Activated naive CD4-positive, alpha-beta T cell treated with anti-CD3 and anti-CD28 coated beads, Interleukin-2, amount 50 U/mL, for 72 hours (primary cell): ENCODE measurements around the gene RASA2. TPM values are rescaled to one million over a fixed set of nuclear protein-coding genes. Genes with fewer than 3 reads are reported as not detected.

Experiments used
- ATAC-seq, 2 donors: fragments of 150-1000 bp; cut with Tn5 transposase; 2 replicates each; pipeline ENCODE4 v1.10.0; 2021; ENCODE audit warnings: mild to moderate bottlenecking in 2 of 2, moderate library complexity in 2 of 2
- DNase-seq, 2 donors: peaks; one replicate each; pipeline ENCODE4 v3.0.0; 2021 to 2022; ENCODE audit warnings: low spot score in 2 of 2
- H3K27ac Mint-ChIP-seq, 2 donors: one replicate each; pipeline ENCODE4 v1.8.0; 2022; ENCODE audit warnings: mild to moderate bottlenecking in 2 of 2, mixed read lengths in 2 of 2
- H3K36me3 Mint-ChIP-seq, 2 donors: one replicate each; pipeline ENCODE4 v1.8.0; 2022; ENCODE audit warnings: mixed read lengths in 2 of 2
- H3K9me3 Mint-ChIP-seq, 2 donors: one replicate each; pipeline ENCODE4 v1.8.0; 2022; ENCODE audit warnings: mixed read lengths in 2 of 2
- total RNA-seq, 2 donors: library from RNA; stranded (reverse); gene quantifications; one replicate each; pipeline ENCODE4 v1.2.3, GENCODE V29; 2022

RASA2 gene
- total RNA-seq, 2 donors from 2014 or later, result 27.1 to 31.1 TPM

- Mint-ChIP-seq H3K27ac (no peak overlapping the region), H3K9me3 (peaks cover 3 to 11% of the 10 kb centered on the region in 2 donors), H3K36me3 (peaks cover 15 to 52% of the 10 kb centered on the region in 2 donors)
- ATAC-seq, result no peak
- DNase-seq, result no peak
These were observed 51.0 kb downstream of the RASA2 start for GRCh38 chr3:141537856-141538255.

- H3K36me3 Mint-ChIP-seq, result peaks cover 15 to 53% of the 10 kb centered on the region in 2 donors
- no peak for ATAC-seq
- H3K27ac Mint-ChIP-seq, result no peak overlapping the region
- no peak for DNase-seq
- H3K9me3 Mint-ChIP-seq, result peaks cover 3 to 11% of the 10 kb centered on the region in 2 donors
These were observed 51.9 kb downstream of the RASA2 start for GRCh38 chr3:141538568-141539240.

- ATAC-seq (no peak), DNase-seq (no peak)
- peaks cover 3 to 20% of the 10 kb centered on the region in 2 donors for H3K9me3 Mint-ChIP-seq
- peaks cover 22 to 56% of the 10 kb centered on the region in 2 donors for H3K36me3 Mint-ChIP-seq
- no peak overlapping the region for H3K27ac Mint-ChIP-seq
These were observed 52.8 kb downstream of the RASA2 start for GRCh38 chr3:141539431-141540187.

- Mint-ChIP-seq H3K27ac (peak overlapping the region in 1 of 2 donors; percentile 9), H3K9me3 (peaks cover under 1 to 23% of the 10 kb centered on the region in 2 donors), H3K36me3 (peaks cover 24 to 59% of the 10 kb centered on the region in 2 donors)
- DNase-seq, result no peak
- ATAC-seq, result no peak
These were observed 53.7 kb downstream of the RASA2 start for GRCh38 chr3:141540531-141540930.

DNA sequence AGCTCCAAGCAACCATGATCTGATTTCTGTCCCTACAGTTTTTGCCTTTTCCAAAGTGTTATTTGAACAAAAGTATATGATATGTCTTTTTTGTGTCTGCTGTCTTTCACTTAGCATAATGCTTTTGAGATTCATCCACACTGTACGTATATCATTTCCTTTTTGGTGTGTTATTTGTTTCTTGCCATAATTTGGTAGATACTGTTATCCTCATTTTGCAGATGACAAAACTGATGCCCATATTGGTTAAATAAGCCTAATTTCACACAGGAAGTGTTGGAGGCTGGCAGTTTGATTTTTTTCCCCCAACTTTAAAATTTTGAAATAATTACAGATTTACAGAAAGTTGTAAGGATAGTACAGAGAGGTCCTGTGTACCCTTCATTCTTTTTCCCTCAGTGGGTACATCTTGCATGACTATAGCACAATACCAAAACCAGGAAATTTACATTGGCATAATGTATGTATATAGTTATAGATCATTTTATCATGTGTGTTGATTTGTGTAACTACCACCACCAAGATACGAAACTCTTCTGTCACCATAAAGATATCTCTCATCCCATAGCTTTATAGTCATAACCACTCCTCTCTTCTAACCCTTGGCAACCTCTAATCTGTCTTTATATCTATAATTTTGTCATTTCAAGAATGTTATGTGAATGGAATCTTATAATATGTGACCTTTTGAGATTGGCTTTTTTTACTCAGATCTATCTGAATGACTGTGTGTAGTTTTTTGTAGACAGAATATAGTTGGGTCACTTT is 55.6 kb downstream of the RASA2 start:
- H3K36me3 Mint-ChIP-seq, result peaks cover 36 to 59% of the 10 kb centered on the region in 2 donors
- ATAC-seq, result peak; percentile 97 to 98

GRCh38 chr3:141542989-141543388 is 56.2 kb downstream of the RASA2 start:
- Mint-ChIP-seq H3K9me3 (peaks cover 0 to 34% of the 10 kb centered on the region in 2 donors), H3K36me3 (peaks cover 42 to 65% of the 10 kb centered on the region in 2 donors), H3K27ac (peak overlapping the region; percentile 87 to 95)
- DNase-seq, result no peak
- no peak for ATAC-seq

More for the DNA sequence above, 55.6 kb downstream of the RASA2 start:
- peak overlapping the region; percentile 87 to 95 for H3K27ac Mint-ChIP-seq
- H3K9me3 Mint-ChIP-seq, result peaks cover 0 to 28% of the 10 kb centered on the region in 2 donors
- no peak for DNase-seq

DNA sequence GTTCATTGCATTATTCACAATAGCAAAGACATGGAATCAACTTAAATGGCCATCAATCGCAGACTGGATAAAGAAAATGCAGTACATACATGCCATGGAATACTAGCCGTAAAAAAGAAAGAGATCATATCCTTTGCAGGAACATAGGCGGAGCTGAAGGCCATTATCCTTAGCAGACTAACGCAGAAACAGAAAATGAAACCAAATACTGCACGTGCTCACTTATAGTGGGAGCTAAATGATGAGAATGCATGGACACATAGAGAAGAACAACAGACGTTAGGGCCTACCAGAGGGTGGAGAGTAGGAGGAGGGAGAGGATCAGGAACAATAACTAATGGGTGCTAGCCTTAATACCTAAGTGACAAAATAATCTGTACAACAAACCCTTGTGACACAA is 57.9 kb downstream of the RASA2 start:
- Mint-ChIP-seq H3K36me3 (peaks cover 52 to 79% of the 10 kb centered on the region in 2 donors), H3K9me3 (peaks cover 0 to 45% of the 10 kb centered on the region in 2 donors)
- no peak for DNase-seq

GRCh38 chr3:141546081-141546480 is 59.3 kb downstream of the RASA2 start:
- ATAC-seq (no peak), DNase-seq (no peak)
- Mint-ChIP-seq H3K27ac (peak overlapping the region in 1 of 2 donors; percentile 2), H3K9me3 (peaks cover 0 to 49% of the 10 kb centered on the region in 2 donors), H3K36me3 (peaks cover 57 to 87% of the 10 kb centered on the region in 2 donors)

More for the DNA sequence above, 57.9 kb downstream of the RASA2 start:
- H3K27ac Mint-ChIP-seq, result peak overlapping the region; percentile 87 to 95
- peak in 1 of 2 donors; percentile 13 for ATAC-seq

- ATAC-seq (no peak), DNase-seq (no peak)
- Mint-ChIP-seq H3K27ac (no peak overlapping the region), H3K9me3 (peaks cover 0 to 49% of the 10 kb centered on the region in 2 donors), H3K36me3 (peaks cover 57 to 86% of the 10 kb centered on the region in 2 donors)
These were observed 59.8 kb downstream of the RASA2 start for GRCh38 chr3:141546586-141546985.

DNA sequence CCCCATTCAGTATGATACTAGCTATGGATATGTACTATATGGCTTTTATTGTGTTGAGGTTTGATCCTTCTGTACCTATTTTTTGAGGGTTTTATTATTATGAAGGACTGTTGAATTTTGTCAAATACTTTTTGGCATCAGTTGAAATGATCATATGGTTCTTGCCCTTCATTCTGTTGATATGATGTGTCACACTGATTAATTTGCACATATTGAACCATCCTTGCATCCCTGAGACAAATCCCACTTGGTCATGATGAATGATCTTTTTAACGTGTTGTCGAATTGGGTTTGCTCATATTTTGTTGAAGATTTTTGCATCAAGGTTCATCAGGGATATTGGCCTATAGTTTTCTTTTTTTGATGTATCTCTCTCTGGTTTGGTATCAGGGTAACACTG is 61.0 kb downstream of the RASA2 start:
- Mint-ChIP-seq H3K36me3 (peaks cover 51 to 79% of the 10 kb centered on the region in 2 donors), H3K27ac (no peak overlapping the region), H3K9me3 (peaks cover 0 to 49% of the 10 kb centered on the region in 2 donors)
- no peak for ATAC-seq
- no peak for DNase-seq

- Mint-ChIP-seq H3K27ac (peak overlapping the region; percentile 53 to 85), H3K36me3 (peaks cover 33 to 47% of the 10 kb centered on the region in 2 donors), H3K9me3 (peaks cover 0 to 28% of the 10 kb centered on the region in 2 donors)
- no peak for DNase-seq
- no peak for ATAC-seq
These were observed 64.3 kb downstream of the RASA2 start for GRCh38 chr3:141550926-141551665.

DNA sequence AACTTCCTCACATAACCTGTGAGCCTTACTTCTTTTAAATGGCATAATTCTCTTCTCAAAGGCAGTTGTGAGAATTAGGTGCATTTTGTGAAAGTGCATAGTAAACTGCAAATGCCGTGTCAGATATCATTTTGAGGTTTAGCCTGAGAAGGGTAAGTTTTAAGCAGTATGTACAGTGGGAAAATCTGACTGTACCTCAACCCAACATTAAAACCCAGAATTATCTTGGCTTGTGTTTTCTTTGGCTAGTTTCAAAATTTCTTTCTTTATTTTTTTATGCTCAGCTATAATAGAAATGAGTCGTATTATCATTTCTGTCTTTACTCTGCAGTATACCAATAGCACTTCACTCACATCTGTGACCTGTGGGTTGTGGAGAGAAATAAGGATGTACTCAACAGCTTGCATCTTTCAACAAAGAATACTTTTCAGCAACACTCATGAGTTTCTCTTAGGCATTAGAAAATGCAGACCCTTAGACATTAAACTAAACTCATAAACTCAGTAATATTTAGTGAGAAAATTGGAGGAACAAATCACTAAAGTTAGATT is 65.7 kb downstream of the RASA2 start:
- H3K9me3 Mint-ChIP-seq, result peaks cover 0 to 20% of the 10 kb centered on the region in 2 donors
- no peak for DNase-seq

GRCh38 chr3:141553055-141553454 is 66.2 kb downstream of the RASA2 start:
- Mint-ChIP-seq H3K9me3 (peaks cover 0 to 15% of the 10 kb centered on the region in 2 donors), H3K36me3 (peaks cover 14 to 28% of the 10 kb centered on the region in 2 donors), H3K27ac (peak overlapping the region; percentile 29 to 84)

More for the DNA sequence above, 65.7 kb downstream of the RASA2 start:
- H3K36me3 Mint-ChIP-seq, result peaks cover 20 to 33% of the 10 kb centered on the region in 2 donors
- ATAC-seq, result peak; percentile 52 to 76
- H3K27ac Mint-ChIP-seq, result peak overlapping the region; percentile 29 to 84

DNA sequence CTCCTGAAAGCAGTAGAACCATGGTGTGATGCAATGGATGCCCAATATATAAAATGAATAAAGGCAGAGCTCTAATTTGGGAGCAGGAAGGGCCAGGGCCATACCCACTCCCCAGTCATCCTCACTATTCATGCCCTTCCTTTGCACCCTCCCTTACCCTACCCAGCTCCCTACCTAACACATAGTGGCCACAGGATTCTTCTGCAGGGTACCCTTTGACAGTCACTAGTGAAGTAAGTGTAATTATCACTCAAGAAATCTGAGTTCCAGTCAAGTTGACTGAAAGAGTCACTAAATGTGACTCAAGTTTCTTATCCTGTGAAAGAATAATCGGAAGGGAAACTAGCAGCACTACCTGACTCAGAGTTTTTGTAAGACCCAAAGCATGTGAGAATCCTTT is 69.2 kb downstream of the RASA2 start:
- peaks cover 0 to 2% of the 10 kb centered on the region in 2 donors for H3K36me3 Mint-ChIP-seq
- H3K9me3 Mint-ChIP-seq, result no peaks in the 10 kb centered on the region
- no peak overlapping the region for H3K27ac Mint-ChIP-seq
- peak in 1 of 2 donors; percentile 39 for DNase-seq
- ATAC-seq, result peak; percentile 81 to 93

More at GRCh38 chr3:141553055-141553454, 66.2 kb downstream of the RASA2 start:
- peak; percentile 33 to 61 for ATAC-seq
- no peak for DNase-seq

DNA sequence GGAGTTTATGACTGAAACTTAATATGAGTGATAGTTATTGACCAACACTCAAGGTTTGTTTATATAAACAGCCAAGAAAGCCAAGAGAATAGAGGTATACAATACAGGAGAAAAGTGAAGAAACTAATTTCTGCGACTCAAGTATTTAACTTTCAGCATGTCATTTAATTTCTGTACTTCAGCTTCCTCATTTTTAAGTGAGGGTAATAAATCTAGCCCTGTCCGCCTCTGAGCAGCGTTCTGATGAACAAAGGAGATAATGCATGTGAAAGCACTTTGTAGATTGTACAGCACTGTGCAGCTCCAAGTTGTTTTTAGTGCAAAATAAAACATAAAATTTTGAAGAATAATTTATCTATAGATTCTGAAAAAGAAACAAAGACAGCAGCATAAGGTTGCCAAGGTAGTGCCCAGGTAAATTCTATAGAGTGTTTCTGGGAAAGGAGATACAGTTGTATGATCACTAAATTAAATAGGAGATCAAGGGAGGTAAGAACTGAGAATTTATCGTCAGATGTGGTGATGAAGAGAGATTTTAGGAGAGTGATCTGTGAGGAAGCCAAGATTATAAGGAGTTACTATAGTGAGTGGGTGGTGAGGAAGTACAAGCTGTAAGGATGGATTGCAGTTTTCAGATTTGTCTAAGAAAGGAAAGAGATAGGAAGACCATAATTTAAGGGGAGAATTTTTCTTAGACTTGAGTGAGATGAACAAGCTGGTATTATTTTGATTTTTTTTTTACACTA is 71.3 kb downstream of the RASA2 start:
- no peaks in the 10 kb centered on the region for H3K9me3 Mint-ChIP-seq
- no peak overlapping the region for H3K27ac Mint-ChIP-seq
- ATAC-seq, result no peak
- no peaks in the 10 kb centered on the region for H3K36me3 Mint-ChIP-seq
- DNase-seq, result no peak
